C4-2B (cell line): ENCODE data around the gene EWSR1.

ENCODE experiments used
- CTCF ChIP-seq: fragments of 450-650 bp; conservative IDR thresholded peaks from 2 replicates; pipeline ENCODE4 v1.5.1; 2017; ENCODE audit warnings: mild to moderate bottlenecking
- ZFX ChIP-seq: fragments of 450-650 bp; IDR thresholded peaks from 2 replicates; pipeline ENCODE4 v1.6.1; 2017

GRCh38 chr22:29348041-29348440 lies 80.0 kb downstream of the EWSR1 start:
- TF ChIP-seq CTCF, result no peak
- TF ChIP-seq ZFX, result no peak
